ENCODE measurements around the gene SAMD14. TPM values are rescaled to one million over a fixed set of nuclear protein-coding genes. Genes with fewer than 3 reads are reported as not detected.

SAMD14 gene
- total RNA-seq, 1 donor from 2014 or later = 4.5 TPM

- no peak for DNase-seq (ENCODE audit: low read depth, low spot score)
Measured at GRCh38 chr17:50133769-50134099, 3.8 kb upstream of the SAMD14 start.

GRCh38 chr17:50133028-50133768 lies 3.2 kb upstream of the SAMD14 start:
- DNase-seq (ENCODE audit: low read depth, low spot score) = no peak

- no peak for DNase-seq (ENCODE audit: low read depth, low spot score)
Measured at GRCh38 chr17:50132104-50132794, 2.3 kb upstream of the SAMD14 start.

- DNase-seq (ENCODE audit: low read depth, low spot score) = no peak
Measured at GRCh38 chr17:50130559-50131305, 772 bp upstream of the SAMD14 start.

GRCh38 chr17:50129353-50129727 lies 620 bp downstream of the SAMD14 start:
- DNase-seq (ENCODE audit: low read depth, low spot score) = no peak

DNA sequence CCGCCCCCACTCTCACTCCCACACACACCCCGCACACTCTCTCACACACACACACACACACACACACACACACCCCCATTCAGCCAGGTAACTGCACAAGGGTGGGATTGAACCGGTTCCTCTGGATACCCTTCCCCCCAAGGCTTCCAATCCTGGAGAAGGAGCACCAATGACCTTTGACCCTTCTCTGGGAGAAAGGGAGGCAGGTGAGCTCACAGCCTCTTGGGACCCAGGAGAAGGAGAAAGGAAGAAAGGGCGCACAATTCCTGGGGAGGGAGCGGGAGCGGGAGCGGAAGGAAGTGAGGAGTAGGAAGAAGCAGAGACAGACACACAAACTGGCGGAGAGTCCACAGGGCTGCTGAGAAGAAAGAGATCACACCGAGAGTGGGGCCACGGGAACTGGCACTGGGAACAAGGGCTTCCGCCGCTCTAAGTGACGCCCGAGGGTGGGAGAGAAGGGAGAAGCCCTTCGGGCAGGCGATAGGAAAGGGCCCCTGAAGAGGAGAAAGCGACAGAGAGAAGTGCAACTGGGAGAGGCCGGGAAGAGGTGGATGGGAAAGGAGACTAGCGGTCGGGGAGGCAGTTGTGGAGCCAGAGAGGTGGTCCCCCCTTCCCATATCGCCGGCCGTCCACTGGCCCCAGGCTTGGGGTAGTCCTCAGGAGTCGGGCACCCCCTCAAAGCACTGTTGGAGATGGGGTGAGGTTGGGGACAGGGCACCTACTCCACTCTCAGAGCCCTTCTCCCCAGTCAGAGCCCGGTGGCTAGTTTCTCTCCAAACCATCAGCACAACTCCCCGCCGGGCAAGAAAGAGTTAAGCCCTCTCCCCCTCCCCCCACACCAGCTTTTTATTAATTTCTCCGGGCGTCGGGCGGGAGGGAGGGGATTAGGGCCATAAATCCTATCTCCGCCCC lies 1.3 kb downstream of the SAMD14 start:
- no peak for DNase-seq (ENCODE audit: low read depth, low spot score)

- no peak for DNase-seq (ENCODE audit: low read depth, low spot score)
Measured at GRCh38 chr17:50127697-50128361, 2.1 kb downstream of the SAMD14 start.

- DNase-seq (ENCODE audit: low read depth, low spot score) = no peak
Measured at GRCh38 chr17:50125420-50125997, 4.5 kb downstream of the SAMD14 start.

DNA sequence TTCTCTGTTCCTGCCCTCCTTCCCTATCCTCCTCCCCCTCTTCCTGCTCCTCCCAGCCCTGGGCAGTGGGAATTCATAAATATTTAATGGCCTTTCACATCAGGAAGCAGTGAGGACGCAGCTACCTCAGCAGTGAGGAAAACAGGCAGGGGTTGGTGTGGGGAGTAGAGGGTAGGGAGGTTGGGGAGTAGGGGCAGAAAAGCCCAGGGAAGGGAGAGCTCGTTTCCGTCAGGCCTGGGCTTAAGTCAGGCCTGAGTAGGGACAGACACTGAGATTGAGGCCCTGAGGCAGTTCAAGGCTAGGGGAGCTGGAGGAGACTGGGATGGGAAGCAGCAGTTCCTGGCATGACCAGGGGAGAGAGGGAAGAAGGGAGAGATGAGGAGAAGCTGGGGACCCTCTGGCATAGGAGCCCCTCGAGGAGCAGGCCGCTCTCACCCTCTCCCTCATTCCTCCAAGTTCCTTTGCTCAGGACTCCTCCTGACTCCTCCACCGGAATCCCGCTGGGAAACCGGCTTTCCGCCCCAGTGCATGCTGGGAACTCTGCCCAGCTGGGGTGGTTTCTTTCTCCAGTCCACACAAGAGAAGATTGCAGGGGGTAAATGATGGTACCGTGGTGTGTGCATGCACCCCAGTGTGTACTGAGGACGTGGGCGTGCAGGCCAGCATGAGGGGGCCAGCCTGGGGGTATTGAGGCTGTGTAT lies 6.2 kb downstream of the SAMD14 start:
- DNase-seq (ENCODE audit: low read depth, low spot score) = no peak

- DNase-seq (ENCODE audit: low read depth, low spot score) = no peak
Measured at GRCh38 chr17:50122945-50123344, 7.0 kb downstream of the SAMD14 start.

DNA sequence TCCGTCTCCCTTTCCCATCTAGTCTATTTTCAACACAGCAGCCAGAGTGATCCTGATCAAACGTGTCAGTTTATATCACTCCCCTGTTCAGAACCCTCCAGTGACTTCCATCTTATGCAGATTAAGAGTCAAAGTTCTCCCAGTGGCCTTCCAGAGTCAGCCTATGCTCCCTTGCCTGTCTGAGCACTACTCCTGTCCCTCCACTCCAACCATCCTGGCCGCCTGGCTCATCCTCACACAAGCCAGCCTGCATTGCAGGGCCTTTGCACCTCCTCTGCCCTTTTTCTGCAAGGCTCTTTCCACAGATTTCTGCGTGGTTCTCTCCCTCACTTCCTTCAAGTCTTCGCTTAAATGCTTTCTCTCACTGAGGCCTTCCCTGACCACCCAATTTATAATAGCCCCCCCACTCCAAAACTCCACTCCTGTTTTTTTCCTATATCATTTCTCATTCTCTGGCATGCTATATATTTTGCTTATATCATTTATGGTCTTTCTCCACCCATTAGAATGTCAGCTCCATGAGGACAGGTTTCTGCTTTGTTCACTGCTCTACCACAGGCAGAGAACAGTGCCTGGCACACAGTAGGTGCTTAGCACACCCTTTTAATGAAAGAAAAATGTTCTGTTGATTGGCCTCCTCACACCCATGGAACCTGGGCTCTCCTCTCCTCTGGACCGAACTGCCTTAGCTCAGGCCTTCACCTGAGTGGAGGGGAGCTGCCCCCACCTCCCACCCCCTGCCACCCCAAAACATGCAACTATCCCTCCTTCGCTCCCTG lies 9.3 kb downstream of the SAMD14 start:
- DNase-seq (ENCODE audit: low read depth, low spot score) = no peak

- no peak for DNase-seq (ENCODE audit: low read depth, low spot score)
Measured at GRCh38 chr17:50118828-50119218, 11.1 kb downstream of the SAMD14 start.

- DNase-seq (ENCODE audit: low read depth, low spot score) = no peak
Measured at GRCh38 chr17:50118076-50118827, 11.7 kb downstream of the SAMD14 start.

DNA sequence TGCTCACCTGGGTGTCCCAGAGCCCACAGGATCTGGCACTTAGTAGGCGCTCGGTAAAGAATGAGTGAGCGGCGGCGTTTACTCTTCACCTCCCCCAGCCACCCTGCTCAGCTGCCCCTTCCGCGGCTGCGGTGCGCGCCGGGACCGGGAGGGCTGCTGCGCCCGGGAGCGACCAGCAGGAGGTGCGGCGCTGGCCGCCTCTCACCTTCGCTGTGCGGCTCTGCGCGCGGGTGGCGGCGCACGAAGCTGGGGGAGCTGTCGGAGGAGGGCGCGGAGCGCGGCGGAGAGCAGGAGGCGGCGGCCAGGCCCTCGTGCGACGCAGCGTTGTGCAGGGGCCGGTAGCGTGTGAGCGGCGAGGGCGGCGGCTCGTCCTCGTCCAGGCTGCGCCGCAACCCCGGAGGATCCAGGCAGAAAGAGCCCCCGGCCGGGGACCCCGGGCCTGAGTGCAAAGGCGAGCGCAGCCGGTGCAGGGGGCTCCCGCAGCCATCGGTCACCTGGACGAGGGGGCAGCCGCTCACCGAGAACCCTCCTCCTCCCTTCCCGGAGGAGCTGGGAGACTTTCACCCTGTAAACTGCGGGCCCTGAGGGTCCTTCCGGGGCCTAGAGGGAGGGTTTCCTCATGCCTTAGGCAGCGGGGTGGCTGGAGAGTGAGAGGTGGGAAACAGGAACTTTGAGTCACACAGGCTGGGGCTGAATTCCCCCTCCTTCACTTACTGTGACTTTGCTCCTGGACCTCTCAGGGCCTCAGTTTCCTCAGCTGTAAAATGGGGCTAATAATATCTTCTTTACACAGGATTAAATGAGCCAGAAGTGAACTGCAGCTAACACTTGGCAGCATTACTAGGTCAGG lies 12.5 kb downstream of the SAMD14 start:
- no peak for DNase-seq (ENCODE audit: low read depth, low spot score)

DNA sequence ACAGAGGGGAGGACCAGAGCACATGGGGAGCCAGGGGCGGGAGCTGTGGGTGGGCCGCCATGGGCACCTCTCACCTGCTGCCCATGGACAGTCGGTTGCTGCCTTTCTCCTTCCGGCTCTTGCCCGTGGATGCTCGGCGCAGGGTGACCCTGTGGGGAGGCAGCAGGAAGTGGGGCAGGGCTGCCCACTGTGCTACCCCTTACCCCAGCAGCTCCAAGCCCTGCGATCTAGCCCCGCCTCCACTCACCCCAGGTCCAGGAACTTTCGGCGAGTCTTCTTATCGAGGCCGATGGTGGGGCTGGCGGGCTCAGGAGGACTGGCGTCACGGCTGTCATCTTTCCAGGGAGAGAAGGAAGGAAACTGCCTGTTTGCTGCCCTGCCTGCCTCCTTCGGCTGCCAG lies 14.2 kb downstream of the SAMD14 start:
- DNase-seq (ENCODE audit: low read depth, low spot score) = no peak

DNA sequence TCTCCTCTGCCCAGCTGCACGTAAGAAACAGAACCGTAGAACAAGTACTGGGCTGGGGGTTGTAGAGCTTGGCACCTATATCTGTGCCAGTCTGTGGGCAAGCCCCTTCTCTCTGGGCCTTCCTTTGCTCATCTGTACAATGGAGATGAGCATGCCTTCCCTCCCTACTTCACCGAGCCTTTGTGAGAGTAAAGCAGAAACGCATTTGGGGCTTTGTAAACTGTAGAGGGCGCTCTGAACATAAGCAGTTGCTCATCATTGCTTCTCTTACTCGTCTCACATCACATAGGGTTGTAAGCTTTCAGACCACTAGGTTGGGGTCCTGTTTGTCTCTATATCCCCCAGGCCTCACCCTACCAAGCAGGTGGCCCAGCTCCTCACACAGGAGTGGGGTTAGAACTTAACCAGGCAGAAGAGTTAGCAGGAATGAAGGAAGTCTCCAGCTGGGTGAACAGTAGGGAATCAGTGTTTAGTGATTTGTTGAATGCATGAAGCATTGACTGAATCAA lies 15.1 kb downstream of the SAMD14 start:
- peak; percentile 43 for DNase-seq (ENCODE audit: low read depth, low spot score)

DNA sequence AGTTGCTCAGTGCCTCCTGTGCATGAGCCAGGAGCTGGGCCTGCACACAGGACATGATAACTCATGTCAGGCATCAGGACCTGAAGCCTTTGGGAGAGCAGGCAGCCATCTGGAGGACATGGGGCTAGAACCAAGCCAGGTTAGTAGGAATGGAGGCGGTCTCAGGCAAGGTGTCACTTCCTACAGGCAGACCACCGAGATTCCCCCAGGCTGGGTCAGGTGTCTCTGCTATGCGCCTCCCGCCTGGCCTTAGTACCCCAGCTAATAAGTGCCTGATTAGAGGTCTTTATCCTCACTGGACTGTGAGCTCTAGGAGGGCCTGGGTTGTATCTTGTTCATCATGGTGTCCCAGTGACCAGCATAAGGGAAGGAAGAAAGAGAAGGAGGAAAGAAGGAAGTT lies 15.6 kb downstream of the SAMD14 start:
- no peak for DNase-seq (ENCODE audit: low read depth, low spot score)

Measured in pulmonary artery endothelial cell (primary cell).